ENCODE measurements around the gene SLC12A4. TPM values are rescaled to one million over a fixed set of nuclear protein-coding genes. Genes with fewer than 3 reads are reported as not detected.
A peak's percentile ranks its signal among the peaks of the same experiment; 100 is the strongest.

SLC12A4 gene
- total RNA-seq, 4 donors from 2014 or later, result 31.2 to 165 (median 72.2) TPM

GRCh38 chr16:67967183-67967957 lies 1.1 kb downstream of the SLC12A4 start:
- peak in 1 of 2 donors; percentile 62 for DNase-seq (ENCODE audit: low spot score in 2 of 2)
- Histone ChIP-seq H3K9me3 (no peaks in the 10 kb centered on the region), H3K4me1 (peaks cover 56% of the 10 kb centered on the region), H3K27me3 (no peaks in the 10 kb centered on the region), H3K36me3 (no peaks in the 10 kb centered on the region), H3K4me3 (peak overlapping the region; percentile 74), H3K27ac (peak overlapping the region; percentile 95)
- 6% methylated on average over 16 of the region's 18 CpGs for WGBS
- TF ChIP-seq POLR2A (IDR thresholded peaks at IDR 0.05) (no peak), CTCF (IDR thresholded peaks at IDR 0.05) (no peak), EP300 (IDR thresholded peaks at IDR 0.05) (no peak)

GRCh38 chr16:67966549-67967182 lies 1.8 kb downstream of the SLC12A4 start:
- WGBS, result 17% methylated on average over 3 of the region's 3 CpGs
- Histone ChIP-seq H3K27me3 (no peaks in the 10 kb centered on the region), H3K9me3 (no peaks in the 10 kb centered on the region), H3K4me3 (peak overlapping the region; percentile 74), H3K36me3 (peaks cover 6% of the 10 kb centered on the region), H3K27ac (peak overlapping the region; percentile 95), H3K4me1 (peaks cover 62% of the 10 kb centered on the region)
- DNase-seq (ENCODE audit: low spot score in 2 of 2), result peak in 1 of 2 donors; percentile 62
- TF ChIP-seq POLR2AphosphoS5 (IDR thresholded peaks at IDR 0.05), result no peak
- TF ChIP-seq EP300 (IDR thresholded peaks at IDR 0.05), result no peak
- TF ChIP-seq POLR2A (IDR thresholded peaks at IDR 0.05), result no peak
- TF ChIP-seq CTCF (IDR thresholded peaks at IDR 0.05), result no peak

- Histone ChIP-seq H3K9me3 (no peaks in the 10 kb centered on the region), H3K36me3 (peaks cover 12% of the 10 kb centered on the region), H3K4me1 (peaks cover 70% of the 10 kb centered on the region), H3K27ac (peak overlapping the region; percentile 95), H3K27me3 (no peaks in the 10 kb centered on the region), H3K4me3 (peak overlapping the region; percentile 74)
- DNase-seq (ENCODE audit: low spot score in 2 of 2), result no peak
- TF ChIP-seq CTCF (IDR thresholded peaks at IDR 0.05) (no peak), POLR2AphosphoS5 (IDR thresholded peaks at IDR 0.05) (no peak), EP300 (IDR thresholded peaks at IDR 0.05) (no peak), POLR2A (IDR thresholded peaks at IDR 0.05) (no peak)
- 43% methylated on average over 6 of the region's 11 CpGs for WGBS
These were observed 2.5 kb downstream of the SLC12A4 start for GRCh38 chr16:67965668-67966548.

- Histone ChIP-seq H3K36me3 (peaks cover 21% of the 10 kb centered on the region), H3K4me1 (peaks cover 83% of the 10 kb centered on the region), H3K27ac (peak overlapping the region; percentile 28), H3K27me3 (no peaks in the 10 kb centered on the region), H3K4me3 (no peak overlapping the region), H3K9me3 (no peaks in the 10 kb centered on the region)
- WGBS, result 80% methylated on average over 6 of the region's 6 CpGs
- no peak for TF ChIP-seq POLR2A (IDR thresholded peaks at IDR 0.05)
- no peak for TF ChIP-seq CTCF (IDR thresholded peaks at IDR 0.05)
- TF ChIP-seq EP300 (IDR thresholded peaks at IDR 0.05), result no peak
- no peak for TF ChIP-seq POLR2AphosphoS5 (IDR thresholded peaks at IDR 0.05)
- no peak for DNase-seq (ENCODE audit: low spot score in 2 of 2)
These were observed 3.8 kb downstream of the SLC12A4 start for GRCh38 chr16:67964477-67965131.

Data from suprapubic skin (tissue), 4 donors.